RWPE2 (cell line): ENCODE data around the gene XPO6.

Experiments used
- ATAC-seq: fragments of 200-7000 bp; cut with Tn5 transposase; 3 replicates; pipeline ENCODE4 v1.9.1; 2021; ENCODE audit warnings: low read depth
- DNase-seq: peaks from one replicate; pipeline ENCODE4 v3.0.0-alpha.2; 2020; ENCODE audit warnings: low spot score
- H3K27ac ChIP-seq: fragments of 450-650 bp; 2 replicates; pipeline ENCODE4 v1.5.1; 2017; ENCODE audit warnings: mild to moderate bottlenecking; ENCODE audit not compliant: poor library complexity, severe bottlenecking
- H3K27me3 ChIP-seq: fragments of 250-450 bp; sonication (Bioruptor Pico); 2 replicates; pipeline ENCODE4 v1.5.1; 2021; ENCODE audit warnings: mild to moderate bottlenecking, moderate library complexity; ENCODE audit not compliant: insufficient read depth, poor library complexity, severe bottlenecking
- H3K36me3 ChIP-seq: fragments of 250-450 bp; sonication (Bioruptor Pico); 2 replicates; pipeline ENCODE4 v1.5.1; 2020; ENCODE audit warnings: low read depth, mild to moderate bottlenecking, moderate library complexity
- H3K4me1 ChIP-seq: fragments of 250-450 bp; sonication (Bioruptor Pico); 2 replicates; pipeline ENCODE4 v1.5.1; 2021; ENCODE audit warnings: mild to moderate bottlenecking, moderate library complexity; ENCODE audit not compliant: insufficient read depth, poor library complexity, severe bottlenecking
- H3K4me3 ChIP-seq: fragments of 250-450 bp; sonication (Bioruptor Pico); 2 replicates; pipeline ENCODE4 v1.5.1; 2021; ENCODE audit warnings: mild to moderate bottlenecking, moderate library complexity; ENCODE audit not compliant: severe bottlenecking
- H3K9me3 ChIP-seq: fragments of 250-450 bp; sonication (Bioruptor Pico); 2 replicates; pipeline ENCODE4 v1.5.1; 2021; ENCODE audit warnings: mild to moderate bottlenecking, moderate library complexity; ENCODE audit not compliant: severe bottlenecking
- CTCF ChIP-seq: fragments of 450-650 bp; IDR thresholded peaks from one replicate; pipeline ENCODE4 v1.5.1; 2017; ENCODE audit warnings: mild to moderate bottlenecking, moderate library complexity; ENCODE audit not compliant: poor library complexity, severe bottlenecking

Gene XPO6

GRCh38 chr16:28057949-28058348 lies 153.8 kb downstream of the XPO6 start:
- no peak overlapping the region for H3K27ac ChIP-seq
- DNase-seq = no peak
- no peak overlapping the region for H3K4me3 ChIP-seq
- no peaks in the 10 kb centered on the region for H3K36me3 ChIP-seq
- no peak for TF ChIP-seq CTCF
- no peak for ATAC-seq
- H3K9me3 ChIP-seq = no peaks in the 10 kb centered on the region
- peaks cover 48% of the 10 kb centered on the region for H3K27me3 ChIP-seq
- H3K4me1 ChIP-seq = no peaks in the 10 kb centered on the region

DNA sequence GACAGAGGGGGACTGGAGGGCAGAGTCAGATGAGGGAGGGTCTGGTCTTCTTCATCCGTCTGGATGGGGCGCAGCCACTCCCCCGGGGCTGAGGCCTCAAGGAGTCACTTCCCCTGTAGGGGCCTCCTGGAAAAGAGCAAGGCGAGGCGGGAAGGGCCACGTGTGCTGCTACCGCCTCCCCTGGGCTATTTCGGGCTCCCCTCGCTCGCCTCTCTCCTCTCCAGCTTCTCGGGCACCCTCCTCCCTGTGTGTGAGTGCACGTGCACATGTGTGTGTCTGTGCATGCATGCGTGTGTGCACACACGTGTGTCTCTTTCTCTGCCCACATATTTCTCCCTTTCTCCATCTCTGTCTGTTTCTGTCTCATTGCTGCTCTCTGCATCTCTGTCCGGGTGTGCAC lies 158.3 kb downstream of the XPO6 start:
- DNase-seq (no peak), ATAC-seq (no peak)
- peaks cover 9% of the 10 kb centered on the region for H3K27me3 ChIP-seq
- H3K27ac ChIP-seq = no peak overlapping the region
- no peak for TF ChIP-seq CTCF
- no peaks in the 10 kb centered on the region for H3K9me3 ChIP-seq
- no peak overlapping the region for H3K4me3 ChIP-seq
- no peaks in the 10 kb centered on the region for H3K4me1 ChIP-seq
- no peaks in the 10 kb centered on the region for H3K36me3 ChIP-seq

DNA sequence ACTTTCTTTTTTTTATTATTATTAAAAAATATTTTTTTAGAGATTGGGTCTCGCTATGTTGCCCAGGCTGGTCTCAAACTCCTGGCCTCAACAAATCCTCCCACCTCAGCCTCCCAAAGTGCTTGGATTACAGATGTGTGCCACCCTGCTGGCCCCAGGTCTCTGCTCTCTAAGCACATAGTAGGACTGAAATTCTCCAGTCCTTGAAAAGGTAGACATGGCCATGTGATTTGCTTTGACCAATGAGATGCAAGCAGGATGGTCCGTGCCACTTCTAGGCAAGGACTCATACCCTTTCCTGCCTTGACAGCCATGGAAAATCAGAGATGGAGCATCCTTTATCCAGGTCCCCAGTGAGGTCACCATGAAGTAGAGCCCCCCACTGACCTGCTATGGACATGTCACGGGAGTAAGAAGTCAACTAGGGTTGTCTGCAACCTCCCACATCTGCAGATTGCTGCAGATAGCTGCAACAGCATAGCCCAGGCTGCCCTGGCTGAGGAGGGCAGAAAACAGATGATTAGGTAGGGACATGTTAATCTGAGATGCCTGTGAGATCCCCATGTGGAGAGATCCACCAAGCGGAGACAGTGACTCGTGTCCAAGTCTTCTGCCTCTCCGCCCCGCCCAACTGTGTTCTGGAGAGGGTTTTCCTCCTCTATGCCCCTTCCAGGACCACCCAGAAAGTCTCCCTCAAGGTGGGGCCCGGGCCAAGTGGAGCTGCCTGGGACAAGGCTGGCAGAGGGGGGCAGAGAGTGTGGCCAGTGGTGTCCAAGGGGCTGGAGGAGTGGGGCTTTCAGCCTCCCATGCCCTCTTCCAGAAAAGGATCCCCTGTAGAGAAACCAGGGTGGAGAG lies 159.3 kb downstream of the XPO6 start:
- Histone ChIP-seq H3K27ac (no peak overlapping the region), H3K4me1 (no peaks in the 10 kb centered on the region), H3K9me3 (no peaks in the 10 kb centered on the region), H3K4me3 (no peak overlapping the region), H3K36me3 (no peaks in the 10 kb centered on the region), H3K27me3 (peaks cover 9% of the 10 kb centered on the region)
- DNase-seq (no peak), ATAC-seq (no peak)
- TF ChIP-seq CTCF = no peak

DNA sequence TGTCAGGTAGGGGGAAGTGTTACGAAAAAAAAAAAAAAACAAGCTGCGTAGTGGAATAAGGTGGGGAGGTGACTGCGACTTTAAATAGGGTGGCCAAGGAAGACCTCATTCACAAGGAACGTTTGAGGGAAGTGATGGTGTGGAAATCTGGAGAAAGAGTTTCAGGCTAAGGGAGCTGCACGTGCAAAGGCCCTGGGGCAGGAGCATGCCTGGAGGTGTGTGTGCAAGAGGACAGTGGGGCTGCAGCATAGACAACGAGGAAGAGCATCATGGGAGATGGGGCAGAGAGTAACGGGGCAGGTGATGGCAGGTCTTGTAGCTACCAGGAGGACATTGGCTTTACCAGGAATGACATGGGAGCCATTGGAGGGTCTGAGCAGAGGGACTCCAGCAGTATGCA lies 160.3 kb downstream of the XPO6 start:
- H3K9me3 ChIP-seq = no peaks in the 10 kb centered on the region
- no peak for ATAC-seq
- peaks cover 9% of the 10 kb centered on the region for H3K27me3 ChIP-seq
- H3K4me1 ChIP-seq = no peaks in the 10 kb centered on the region
- TF ChIP-seq CTCF = no peak
- no peak for DNase-seq
- no peak overlapping the region for H3K27ac ChIP-seq
- H3K36me3 ChIP-seq = no peaks in the 10 kb centered on the region
- no peak overlapping the region for H3K4me3 ChIP-seq
